B cell (primary cell): ENCODE data around the gene ARHGEF6.

Experiments
- EZH2 ChIP-seq: IDR thresholded peaks from 2 replicates; pipeline ENCODE4 v1.6.1; 2012; ENCODE audit warnings: borderline replicate concordance, low read depth, mild to moderate bottlenecking, moderate library complexity, low read length; ENCODE audit not compliant: insufficient read depth, poor library complexity, severe bottlenecking
- TF ChIP-seq, protein P1 (sequence below): fragments of 200-600 bp; IDR thresholded peaks from one replicate; pipeline ENCODE4 v1.8.0; 2022; ENCODE audit warnings: antibody characterized with exemption, mild to moderate bottlenecking

DNA sequence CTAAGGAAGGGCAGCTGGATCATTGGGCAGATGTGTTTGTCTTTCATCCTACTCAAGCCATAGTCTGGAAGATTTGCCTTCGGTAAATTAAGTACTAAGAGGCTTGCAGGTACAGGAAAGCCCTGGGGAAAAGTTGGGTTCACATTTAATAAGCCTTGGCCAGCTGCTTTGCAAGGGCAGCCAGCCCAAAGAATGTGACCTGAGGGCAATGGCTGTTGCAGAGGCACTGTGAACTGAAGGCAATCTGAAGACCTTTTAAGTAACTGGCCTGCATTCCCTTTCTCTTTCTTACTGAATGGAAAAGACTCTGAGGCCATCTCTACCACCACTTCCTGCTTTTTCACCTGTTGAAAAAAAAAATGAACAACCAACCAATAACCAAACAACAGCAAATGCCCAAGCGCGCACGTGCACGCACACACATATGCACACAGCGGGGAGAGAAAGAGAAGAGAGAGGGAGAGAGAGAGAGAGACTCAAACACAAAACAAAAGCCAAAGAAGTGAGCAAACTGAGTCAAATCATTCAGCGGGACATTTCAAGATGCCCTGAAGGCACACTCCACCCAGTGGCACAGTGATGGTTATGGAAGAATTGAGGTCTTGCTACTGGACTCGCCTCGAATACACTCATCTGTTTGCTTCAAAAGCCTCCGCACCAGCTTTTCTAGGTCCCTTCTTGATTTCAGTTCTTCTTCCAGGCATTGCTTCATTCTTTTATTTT lies 113.1 kb downstream of the ARHGEF6 start:
- TF ChIP-seq EZH2 = no peak
- TF ChIP-seq, protein P1, sequence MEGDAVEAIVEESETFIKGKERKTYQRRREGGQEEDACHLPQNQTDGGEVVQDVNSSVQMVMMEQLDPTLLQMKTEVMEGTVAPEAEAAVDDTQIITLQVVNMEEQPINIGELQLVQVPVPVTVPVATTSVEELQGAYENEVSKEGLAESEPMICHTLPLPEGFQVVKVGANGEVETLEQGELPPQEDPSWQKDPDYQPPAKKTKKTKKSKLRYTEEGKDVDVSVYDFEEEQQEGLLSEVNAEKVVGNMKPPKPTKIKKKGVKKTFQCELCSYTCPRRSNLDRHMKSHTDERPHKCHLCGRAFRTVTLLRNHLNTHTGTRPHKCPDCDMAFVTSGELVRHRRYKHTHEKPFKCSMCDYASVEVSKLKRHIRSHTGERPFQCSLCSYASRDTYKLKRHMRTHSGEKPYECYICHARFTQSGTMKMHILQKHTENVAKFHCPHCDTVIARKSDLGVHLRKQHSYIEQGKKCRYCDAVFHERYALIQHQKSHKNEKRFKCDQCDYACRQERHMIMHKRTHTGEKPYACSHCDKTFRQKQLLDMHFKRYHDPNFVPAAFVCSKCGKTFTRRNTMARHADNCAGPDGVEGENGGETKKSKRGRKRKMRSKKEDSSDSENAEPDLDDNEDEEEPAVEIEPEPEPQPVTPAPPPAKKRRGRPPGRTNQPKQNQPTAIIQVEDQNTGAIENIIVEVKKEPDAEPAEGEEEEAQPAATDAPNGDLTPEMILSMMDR = no peak
